HG03378 (cell line): ENCODE results near the gene KCNAB3.

Experiments
- ATAC-seq: cut with Tn5 transposase; IDR thresholded peaks from one replicate; pipeline ENCODE4 v1.9.1; 2021; ENCODE audit warnings: mild to moderate bottlenecking, moderate library complexity; ENCODE audit not compliant: unreplicated experiment

KCNAB3 gene

GRCh38 chr17:7881276-7882054 lies 48.2 kb downstream of the KCNAB3 start:
- ATAC-seq = no peak

GRCh38 chr17:7880076-7880868 lies 49.4 kb downstream of the KCNAB3 start:
- no peak for ATAC-seq

DNA sequence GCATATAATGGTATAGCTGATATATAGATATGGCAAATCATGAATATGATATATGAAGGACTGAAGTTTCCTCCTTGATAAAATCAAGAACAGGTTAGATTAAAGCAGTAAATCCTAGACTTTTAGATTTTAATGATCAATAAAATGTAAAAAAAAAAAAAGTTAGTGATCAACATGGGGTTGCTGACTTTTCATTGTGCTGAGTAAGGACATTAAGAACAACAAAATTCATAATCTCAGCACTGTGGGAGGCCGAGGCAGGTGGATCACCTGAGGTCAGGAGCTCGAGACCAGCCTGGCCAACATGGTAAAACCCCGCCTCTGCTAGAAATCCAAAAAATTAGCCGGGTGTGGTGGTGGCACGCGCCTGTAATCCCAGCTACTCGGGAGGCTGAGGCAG lies 51.4 kb downstream of the KCNAB3 start:
- ATAC-seq = no peak

DNA sequence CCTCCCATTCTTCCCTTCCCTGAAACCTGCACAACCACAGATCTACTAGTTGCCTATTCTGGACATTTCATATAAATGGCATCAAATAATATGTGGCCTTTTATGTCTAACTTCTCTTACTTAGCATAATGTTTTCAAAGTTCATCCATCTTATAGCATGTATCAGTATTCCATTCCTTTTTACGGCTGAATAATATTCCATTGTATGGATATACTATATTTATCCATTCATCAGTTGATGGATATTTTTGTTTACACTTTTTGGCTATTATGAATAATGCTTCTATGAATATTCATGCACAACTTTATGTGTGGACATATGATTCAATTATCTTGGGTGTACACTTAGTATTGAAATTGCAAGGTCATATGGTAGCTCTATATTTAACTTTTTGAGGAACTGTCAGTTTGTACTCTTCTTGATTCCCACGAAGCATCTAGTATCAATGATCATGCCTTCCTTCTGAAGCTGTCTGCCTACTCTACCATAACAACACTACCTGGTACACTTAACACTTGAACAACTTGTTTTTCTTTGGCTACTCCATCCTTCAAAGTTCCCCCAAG lies 53.8 kb downstream of the KCNAB3 start:
- ATAC-seq = no peak

- no peak for ATAC-seq
Observed at GRCh38 chr17:7873051-7873450, 56.6 kb downstream of the KCNAB3 start.
